Mucosa of rectum (tissue), 2 donors: ENCODE data around the gene AIFM3.
"Not testable (repeated sequence)": the region's sequence is repeated elsewhere in the genome, so short reads cannot be mapped to it uniquely, and the experiment has no call there.

ENCODE experiments used
- H3K27ac ChIP-seq, 2 donors: one replicate each; pipeline ENCODE4 v1.7.0; 2013; ENCODE audit warnings: inconsistent platforms in 2 of 2, low read depth in 2 of 2, low read length in 2 of 2
- H3K27me3 ChIP-seq, 2 donors: one replicate each; pipeline ENCODE4 v1.7.0; 2013; ENCODE audit warnings: low read length in 2 of 2; ENCODE audit not compliant: control insufficient read depth in 2 of 2, insufficient read depth in 2 of 2
- H3K36me3 ChIP-seq, 2 donors: one replicate each; pipeline ENCODE4 v1.7.0; 2013; ENCODE audit warnings: low read length in 2 of 2; ENCODE audit not compliant: control insufficient read depth in 2 of 2, insufficient read depth in 2 of 2
- H3K4me1 ChIP-seq, 2 donors: one replicate each; pipeline ENCODE4 v1.7.0; 2013; ENCODE audit warnings: low read length in 2 of 2, mild to moderate bottlenecking in 1 of 2; ENCODE audit not compliant: control insufficient read depth in 2 of 2, insufficient read depth in 2 of 2
- H3K4me3 ChIP-seq, 2 donors: one replicate each; pipeline ENCODE4 v1.7.0; 2013; ENCODE audit warnings: low read length in 2 of 2
- H3K9ac ChIP-seq, 2 donors: one replicate each; pipeline ENCODE4 v1.7.0; 2013; ENCODE audit warnings: low read length in 2 of 2, low read depth in 1 of 2, mild to moderate bottlenecking in 1 of 2
- H3K9me3 ChIP-seq, 2 donors: one replicate each; pipeline ENCODE4 v1.7.0; 2013; ENCODE audit warnings: low read length in 2 of 2; ENCODE audit not compliant: control insufficient read depth in 2 of 2
- donor health status: healthy.
- donor health status: Normal muscosa, but diverticular disease.

The AIFM3 gene

DNA sequence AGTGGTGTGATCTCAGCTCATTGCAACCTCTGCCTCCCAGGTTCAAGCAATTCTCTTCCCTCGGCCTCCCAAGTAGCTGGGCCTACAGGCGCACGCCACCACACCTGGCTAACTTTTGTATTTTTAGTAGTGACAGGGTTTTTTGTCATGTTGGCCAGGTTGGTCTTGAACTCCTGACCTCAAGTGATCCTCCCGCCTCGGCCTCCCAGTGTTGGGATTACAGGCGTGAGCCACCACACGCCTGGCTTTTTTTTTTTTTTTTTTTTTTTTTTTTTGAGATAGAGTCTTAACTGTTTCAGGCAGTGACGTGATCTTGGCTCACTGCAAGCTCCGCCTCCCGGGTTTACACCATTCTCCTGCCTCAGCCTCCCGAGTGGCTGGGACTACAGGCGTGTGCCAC is 36.6 kb upstream of the AIFM3 start:
- H3K36me3 ChIP-seq, H3K4me1 ChIP-seq, H3K9me3 ChIP-seq, H3K9ac ChIP-seq, H3K4me3 ChIP-seq, H3K27ac ChIP-seq, H3K27me3 ChIP-seq: not testable (repeated sequence)

DNA sequence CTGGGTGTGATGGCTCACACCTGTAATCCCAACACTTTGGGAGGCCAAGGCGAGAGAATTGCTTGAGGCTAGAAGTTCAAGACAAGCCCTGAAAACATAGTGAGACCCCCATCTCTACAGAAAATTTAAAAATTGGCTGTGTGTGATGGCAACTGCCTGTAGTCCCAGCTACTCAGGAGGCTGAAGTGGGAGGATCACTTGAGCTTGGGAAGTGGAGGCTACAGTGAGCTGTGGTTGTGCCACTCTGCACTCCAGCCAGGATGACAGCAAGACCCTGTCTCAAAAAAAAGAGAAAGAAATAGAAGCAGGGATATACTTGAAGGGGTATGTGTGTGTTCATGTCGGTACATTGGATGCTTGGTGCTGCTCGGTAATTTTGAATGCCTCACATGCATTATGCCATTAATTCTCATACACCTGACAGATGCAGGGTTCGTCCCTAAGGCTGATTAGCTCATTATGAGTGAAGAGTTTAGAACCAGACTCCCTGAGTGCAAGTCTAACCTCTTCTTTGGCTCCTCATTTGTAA is 35.9 kb upstream of the AIFM3 start:
- no peaks in the 10 kb centered on the region for H3K27me3 ChIP-seq
- H3K4me1 ChIP-seq: peaks cover 0 to 3% of the 10 kb centered on the region in 2 donors
- no peak overlapping the region for H3K27ac ChIP-seq
- no peak overlapping the region for H3K4me3 ChIP-seq
- H3K9me3 ChIP-seq: no peaks in the 10 kb centered on the region
- H3K9ac ChIP-seq: no peak overlapping the region
- H3K36me3 ChIP-seq: peaks cover 9 to 12% of the 10 kb centered on the region in 2 donors

DNA sequence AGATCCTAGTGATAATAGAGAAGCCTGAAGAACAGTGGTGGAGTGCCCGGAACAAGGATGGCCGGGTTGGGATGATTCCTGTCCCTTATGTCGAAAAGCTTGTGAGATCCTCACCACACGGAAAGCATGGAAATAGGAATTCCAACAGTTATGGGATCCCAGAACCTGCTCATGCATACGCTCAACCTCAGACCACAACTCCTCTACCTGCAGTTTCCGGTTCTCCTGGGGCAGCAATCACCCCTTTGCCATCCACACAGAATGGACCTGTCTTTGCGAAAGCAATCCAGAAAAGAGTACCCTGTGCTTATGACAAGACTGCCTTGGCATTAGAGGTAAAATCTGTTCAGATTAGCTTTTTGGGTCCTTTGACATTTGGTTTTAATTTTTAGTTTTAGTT is 33.1 kb upstream of the AIFM3 start:
- Histone ChIP-seq H3K9ac (no peak overlapping the region), H3K4me1 (peaks cover 12 to 18% of the 10 kb centered on the region in 2 donors)

DNA sequence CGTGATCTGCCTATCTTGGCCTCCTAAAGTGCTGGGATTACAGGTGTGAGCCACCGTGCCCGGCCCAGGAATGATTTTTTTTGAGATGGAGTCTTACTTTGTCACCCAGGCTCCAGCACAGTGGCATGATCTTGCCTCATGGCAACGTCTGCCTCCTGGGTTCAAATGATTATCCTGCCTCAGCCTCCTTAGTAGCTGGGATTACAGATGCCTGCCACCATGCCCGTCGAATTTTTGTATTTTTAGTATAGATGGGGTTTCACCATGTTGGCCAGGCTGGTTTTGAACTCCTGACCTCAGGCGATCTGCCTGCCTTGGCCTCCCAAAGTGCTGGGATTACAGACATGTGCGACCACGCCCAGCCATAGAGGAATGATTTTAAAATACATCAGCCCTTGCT is 32.0 kb upstream of the AIFM3 start:
- H3K27ac ChIP-seq, H3K9ac ChIP-seq, H3K4me3 ChIP-seq, H3K9me3 ChIP-seq, H3K27me3 ChIP-seq: not testable (repeated sequence)
- H3K4me1 ChIP-seq: peaks cover 13 to 19% of the 10 kb centered on the region in 2 donors
- peaks cover 9 to 18% of the 10 kb centered on the region in 2 donors for H3K36me3 ChIP-seq

More for the DNA sequence above, 33.1 kb upstream of the AIFM3 start:
- Histone ChIP-seq H3K27me3 (no peaks in the 10 kb centered on the region), H3K27ac (no peak overlapping the region), H3K4me3 (no peak overlapping the region), H3K9me3 (no peaks in the 10 kb centered on the region), H3K36me3 (peaks cover 9 to 18% of the 10 kb centered on the region in 2 donors)

DNA sequence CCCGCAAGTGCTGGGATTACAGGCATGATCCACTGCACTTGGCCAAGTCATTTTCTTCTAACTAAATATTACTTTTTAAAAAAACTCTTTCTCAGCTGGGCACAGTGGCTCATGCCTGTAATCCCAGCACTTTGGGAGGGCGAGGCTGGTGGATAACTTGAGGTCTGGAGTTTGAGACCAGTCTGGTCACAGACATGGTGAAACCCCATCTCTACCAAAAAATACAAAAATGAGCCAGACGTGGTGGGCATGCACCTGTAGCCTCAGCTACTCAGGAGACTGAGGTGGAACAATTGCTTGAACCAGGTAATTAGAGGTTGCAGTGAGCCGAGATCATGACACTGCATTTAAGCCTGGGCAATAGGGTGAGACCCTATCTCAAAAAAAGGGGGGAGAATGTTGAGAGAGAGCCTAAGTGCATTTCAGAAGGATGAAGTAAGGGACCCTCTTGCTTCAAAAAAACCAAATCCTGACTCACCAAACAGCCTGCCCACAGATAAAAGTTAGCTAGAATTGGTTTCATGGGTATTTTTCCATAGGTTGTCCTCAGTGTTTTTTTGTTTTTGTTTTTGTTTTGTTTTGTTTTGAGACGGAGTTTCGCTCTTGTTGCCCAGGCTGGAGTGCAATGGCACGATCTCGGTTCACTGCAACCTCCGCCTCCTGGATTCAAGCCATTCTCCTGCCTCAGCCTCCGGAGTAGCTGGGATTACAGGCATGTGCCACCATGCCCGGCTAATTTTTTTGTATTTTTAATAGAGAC is 31.1 kb upstream of the AIFM3 start:
- Histone ChIP-seq H3K4me1 (peaks cover 15 to 22% of the 10 kb centered on the region in 2 donors), H3K36me3 (peaks cover 9 to 20% of the 10 kb centered on the region in 2 donors)
- H3K4me3 ChIP-seq, H3K9ac ChIP-seq, H3K27ac ChIP-seq, H3K9me3 ChIP-seq, H3K27me3 ChIP-seq: not testable (repeated sequence)

DNA sequence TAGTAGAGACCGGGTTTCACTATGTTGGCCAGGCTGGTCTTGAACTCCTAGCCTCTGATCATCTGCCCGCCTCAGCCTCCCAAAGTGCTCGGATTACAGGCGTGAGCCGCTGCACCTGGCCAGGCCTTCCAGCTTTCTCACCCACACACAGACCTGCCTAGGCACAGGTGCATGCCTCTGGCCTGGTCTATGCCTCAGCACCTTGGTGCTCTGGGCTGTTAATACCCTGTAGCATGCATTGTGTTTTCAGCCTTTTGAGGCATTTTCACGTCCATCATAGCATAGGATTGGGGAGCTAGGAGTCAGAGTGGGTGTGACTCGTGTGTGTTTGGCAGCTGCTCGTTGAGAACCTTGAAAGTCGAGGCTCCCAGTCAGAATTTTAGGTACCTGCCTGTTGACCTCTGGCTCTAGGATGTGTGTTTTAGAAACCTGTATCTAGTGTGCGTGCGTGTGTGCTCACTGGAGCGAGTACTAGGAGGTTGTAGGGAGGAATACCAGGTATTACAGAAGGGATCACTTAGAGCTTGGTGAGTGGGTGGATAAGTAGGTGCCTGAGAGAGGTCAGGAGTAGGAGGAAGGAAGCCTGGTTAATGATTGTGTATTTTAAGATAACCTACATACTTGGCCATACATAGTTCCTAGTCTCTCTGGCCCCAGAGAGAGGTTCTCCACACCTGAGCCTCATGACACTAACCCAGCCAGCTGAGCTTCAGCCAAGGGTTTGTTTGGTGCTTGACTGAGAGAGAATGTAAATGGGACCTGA is 29.8 kb upstream of the AIFM3 start:
- Histone ChIP-seq H3K36me3 (peaks cover 9 to 17% of the 10 kb centered on the region in 2 donors), H3K27ac (no peak overlapping the region), H3K9me3 (no peaks in the 10 kb centered on the region), H3K27me3 (no peaks in the 10 kb centered on the region), H3K9ac (no peak overlapping the region), H3K4me3 (no peak overlapping the region), H3K4me1 (peaks cover 15 to 22% of the 10 kb centered on the region in 2 donors)

DNA sequence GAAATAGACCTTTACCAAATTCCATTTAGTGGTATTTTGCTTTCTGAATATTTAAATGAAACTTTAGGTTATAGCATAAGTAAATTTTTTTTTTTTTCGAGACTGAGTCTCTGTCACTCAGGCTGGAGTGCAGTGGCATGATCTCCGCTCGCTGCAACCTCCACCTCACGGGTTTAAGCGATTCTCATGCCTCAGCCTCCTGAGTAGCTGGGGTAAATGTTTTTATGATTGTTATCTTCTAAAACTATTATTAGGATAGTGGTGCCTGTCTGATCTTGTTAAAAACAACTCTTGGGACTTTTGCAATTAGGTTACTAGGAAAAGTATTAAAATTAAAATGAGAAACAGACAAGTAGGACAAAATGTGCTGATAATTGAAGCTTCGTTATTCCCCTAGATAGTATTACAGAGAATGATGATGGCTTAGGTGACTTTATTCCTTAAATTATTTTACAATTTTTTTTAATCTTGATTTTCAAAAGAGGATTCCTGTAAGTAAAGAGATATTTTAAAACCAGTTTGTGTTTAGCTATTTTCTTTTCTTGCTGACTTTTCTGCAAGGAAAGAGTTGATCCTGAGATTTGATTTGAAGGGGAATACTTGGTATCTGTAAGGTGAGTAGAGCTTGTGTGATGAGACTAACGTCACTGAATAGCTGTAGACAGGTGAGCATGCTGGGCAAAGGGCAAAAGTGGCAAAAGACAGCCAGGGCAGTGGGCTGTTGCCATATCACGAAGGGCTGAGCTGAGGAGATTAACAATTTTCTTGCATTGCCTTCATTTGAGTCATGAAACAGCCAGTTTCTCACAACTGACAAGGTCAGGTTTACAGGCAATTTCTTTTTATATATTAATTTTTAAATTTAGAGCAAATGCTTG is 29.0 kb upstream of the AIFM3 start:
- Histone ChIP-seq H3K4me3 (no peak overlapping the region), H3K4me1 (peaks cover 15 to 22% of the 10 kb centered on the region in 2 donors), H3K27me3 (no peaks in the 10 kb centered on the region), H3K9ac (no peak overlapping the region), H3K27ac (no peak overlapping the region), H3K9me3 (no peaks in the 10 kb centered on the region), H3K36me3 (peaks cover 9 to 17% of the 10 kb centered on the region in 2 donors)

DNA sequence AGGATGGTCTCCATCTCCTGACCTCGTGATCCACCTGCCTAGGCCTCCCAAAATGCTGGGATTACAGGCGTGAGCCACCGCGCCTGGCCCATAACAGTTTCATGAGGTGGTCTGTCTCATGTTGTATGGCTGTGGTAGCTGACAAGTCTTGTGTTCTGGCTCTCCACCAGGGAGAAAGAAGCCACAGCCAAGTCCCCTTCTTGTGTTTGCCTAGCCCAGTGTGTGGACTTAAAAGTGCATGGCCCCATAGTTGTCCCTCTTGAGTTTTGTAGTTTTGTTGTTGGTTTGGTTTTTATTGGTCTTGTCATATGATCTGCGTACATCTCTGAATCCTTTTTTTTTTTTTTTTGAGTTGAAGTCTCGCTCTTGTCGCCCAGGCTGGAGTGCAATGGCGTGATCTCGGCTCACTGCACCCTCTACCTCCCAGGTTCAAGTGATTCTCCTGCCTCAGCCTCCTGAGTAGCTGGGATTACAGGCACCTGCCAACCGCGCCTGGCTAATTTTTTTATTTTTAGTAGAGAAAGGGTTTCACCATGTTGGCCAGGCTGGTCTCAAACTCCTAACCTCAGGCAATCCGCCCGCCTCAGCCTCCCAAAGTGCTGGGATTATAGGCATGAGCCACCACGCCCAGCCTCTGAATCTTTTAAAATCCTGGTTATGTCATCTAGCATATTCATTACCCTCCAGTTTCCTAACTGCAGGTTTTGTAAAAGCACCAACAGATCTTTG is 27.4 kb upstream of the AIFM3 start:
- Histone ChIP-seq H3K4me1 (peaks cover 15 to 22% of the 10 kb centered on the region in 2 donors), H3K36me3 (peaks cover 4 to 13% of the 10 kb centered on the region in 2 donors)
- H3K4me3 ChIP-seq, H3K9ac ChIP-seq, H3K27ac ChIP-seq, H3K9me3 ChIP-seq, H3K27me3 ChIP-seq: not testable (repeated sequence)

DNA sequence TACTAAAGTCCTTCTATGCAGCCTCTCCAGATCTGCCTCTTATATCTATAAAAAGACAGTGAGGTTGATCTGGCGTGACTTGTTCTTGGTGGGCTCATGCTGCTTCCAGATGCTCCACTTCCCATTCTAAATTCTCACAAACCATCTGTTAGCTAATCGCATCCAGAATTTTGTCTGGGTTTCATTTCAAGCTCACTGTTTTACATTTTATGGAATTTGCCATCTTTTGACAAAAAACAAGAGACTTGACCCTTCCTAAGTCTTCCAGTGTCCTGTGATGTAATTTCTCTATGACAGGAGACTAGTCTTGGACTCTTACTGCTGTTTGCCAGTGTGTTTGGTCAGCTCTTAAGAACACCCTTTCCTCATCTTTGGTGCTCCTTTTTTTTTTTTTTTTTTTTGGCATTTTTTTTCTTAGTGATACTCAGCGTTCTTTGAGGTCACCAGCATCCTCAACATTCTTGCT is 26.8 kb upstream of the AIFM3 start:
- Histone ChIP-seq H3K27me3 (no peaks in the 10 kb centered on the region), H3K9me3 (no peaks in the 10 kb centered on the region), H3K4me3 (no peak overlapping the region), H3K4me1 (peaks cover 15 to 22% of the 10 kb centered on the region in 2 donors), H3K36me3 (peaks cover 4 to 13% of the 10 kb centered on the region in 2 donors), H3K27ac (no peak overlapping the region), H3K9ac (no peak overlapping the region)
